GM12873 (cell line): Measurements from ENCODE around the gene TNIK.

Experiments
- TF ChIP-seq, protein P1 (sequence below): IDR thresholded peaks from 2 replicates; pipeline ENCODE4 v1.5.1; 2012; ENCODE audit warnings: low read depth, mild to moderate bottlenecking, moderate library complexity, low read length, control low read depth; ENCODE audit not compliant: insufficient read depth; ENCODE audit errors: missing control alignments

The TNIK gene

DNA sequence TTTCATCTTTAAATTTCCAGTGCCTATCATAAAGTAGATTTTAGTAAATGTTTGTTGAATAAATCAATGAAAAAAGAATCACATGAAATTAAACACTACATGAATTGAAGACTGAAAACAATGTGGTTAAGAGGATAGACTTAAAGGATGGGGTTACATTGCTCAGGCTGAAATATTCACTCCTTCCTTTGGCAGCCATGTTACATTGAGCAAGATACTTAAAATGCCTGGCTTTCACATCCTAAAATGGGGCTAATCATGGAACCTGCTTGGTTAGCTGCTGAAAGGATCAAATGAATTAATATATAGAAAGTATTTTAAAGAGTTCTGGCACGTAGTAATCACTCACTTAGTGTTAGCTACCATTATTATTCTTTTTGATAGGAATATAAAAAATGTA is 236.8 kb downstream of the TNIK start:
- TF ChIP-seq, protein P1, sequence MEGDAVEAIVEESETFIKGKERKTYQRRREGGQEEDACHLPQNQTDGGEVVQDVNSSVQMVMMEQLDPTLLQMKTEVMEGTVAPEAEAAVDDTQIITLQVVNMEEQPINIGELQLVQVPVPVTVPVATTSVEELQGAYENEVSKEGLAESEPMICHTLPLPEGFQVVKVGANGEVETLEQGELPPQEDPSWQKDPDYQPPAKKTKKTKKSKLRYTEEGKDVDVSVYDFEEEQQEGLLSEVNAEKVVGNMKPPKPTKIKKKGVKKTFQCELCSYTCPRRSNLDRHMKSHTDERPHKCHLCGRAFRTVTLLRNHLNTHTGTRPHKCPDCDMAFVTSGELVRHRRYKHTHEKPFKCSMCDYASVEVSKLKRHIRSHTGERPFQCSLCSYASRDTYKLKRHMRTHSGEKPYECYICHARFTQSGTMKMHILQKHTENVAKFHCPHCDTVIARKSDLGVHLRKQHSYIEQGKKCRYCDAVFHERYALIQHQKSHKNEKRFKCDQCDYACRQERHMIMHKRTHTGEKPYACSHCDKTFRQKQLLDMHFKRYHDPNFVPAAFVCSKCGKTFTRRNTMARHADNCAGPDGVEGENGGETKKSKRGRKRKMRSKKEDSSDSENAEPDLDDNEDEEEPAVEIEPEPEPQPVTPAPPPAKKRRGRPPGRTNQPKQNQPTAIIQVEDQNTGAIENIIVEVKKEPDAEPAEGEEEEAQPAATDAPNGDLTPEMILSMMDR, result no peak

DNA sequence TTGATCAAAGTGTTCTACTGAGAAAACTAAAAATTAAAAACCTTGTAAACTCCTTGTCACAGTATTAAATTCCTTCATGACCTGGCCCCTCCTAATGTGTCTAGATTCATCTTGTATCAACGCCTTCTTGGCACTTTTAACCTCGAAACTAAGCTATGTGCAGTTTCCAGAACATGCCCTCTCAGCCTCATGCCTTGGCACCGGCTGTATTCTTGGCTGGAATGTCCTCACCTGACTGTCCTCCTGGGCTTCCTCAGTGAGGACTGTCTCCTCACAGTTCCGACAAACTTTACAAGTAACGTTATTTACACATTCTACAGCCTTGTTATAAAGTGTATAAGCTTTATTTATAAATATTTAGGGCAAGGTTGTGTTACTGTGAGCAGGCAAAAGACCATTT is 237.2 kb downstream of the TNIK start:
- TF ChIP-seq, protein P1, result no peak

DNA sequence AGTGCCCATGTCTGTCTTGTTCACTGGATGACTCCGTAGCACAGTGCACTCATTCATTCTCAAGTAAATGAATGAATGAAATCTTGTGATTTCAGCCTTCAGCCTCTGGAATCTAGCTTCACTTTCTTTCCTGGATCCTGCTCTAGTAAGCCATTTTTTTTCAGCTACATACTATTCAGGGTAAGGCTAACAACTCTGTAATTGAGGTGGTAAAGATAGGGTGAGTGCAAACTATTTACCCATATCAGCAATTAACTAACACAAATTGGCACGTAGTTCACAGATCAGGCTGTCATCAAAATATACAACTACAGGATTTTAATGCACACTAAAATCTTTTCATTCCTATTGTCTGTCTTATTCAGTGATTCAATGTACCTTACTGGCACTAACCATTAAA is 238.6 kb downstream of the TNIK start:
- TF ChIP-seq, protein P1, result no peak

DNA sequence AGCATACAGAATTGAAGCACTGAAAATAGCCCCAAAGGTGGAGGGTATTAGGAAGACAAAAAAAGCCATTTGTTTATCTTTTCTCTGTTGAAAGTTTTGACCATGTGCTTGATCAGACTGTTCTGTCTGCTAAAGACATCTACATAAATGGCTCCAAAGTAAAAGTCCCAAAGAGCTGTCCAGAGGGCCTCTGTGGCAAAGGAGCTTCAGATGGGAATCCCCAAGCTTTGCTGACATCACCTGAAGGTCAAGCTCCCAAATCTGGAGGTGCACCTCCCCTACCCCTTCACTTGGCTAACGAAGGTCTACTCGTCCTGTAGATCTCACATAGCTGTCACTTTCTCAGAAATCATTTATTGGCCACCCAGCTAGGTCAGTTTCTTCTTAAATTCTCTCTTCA is 239.1 kb downstream of the TNIK start:
- TF ChIP-seq, protein P1, result no peak

DNA sequence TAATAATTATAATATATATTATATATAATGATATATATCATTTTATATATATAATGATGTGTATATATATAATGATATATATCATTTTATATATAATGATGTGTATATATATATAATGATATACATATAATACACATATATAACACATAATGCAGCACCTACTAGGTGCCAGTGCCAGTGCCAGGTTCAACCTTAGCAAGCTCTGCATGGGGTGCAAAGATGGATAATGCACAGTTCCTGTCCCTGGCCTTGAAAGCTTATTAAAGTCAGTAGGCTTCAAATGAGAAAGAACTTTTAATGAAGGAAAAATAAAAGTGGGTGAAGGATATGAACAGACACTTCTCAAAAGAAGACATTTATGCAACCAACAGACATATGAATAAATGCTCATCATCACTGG is 240.9 kb downstream of the TNIK start:
- TF ChIP-seq, protein P1, result no peak

DNA sequence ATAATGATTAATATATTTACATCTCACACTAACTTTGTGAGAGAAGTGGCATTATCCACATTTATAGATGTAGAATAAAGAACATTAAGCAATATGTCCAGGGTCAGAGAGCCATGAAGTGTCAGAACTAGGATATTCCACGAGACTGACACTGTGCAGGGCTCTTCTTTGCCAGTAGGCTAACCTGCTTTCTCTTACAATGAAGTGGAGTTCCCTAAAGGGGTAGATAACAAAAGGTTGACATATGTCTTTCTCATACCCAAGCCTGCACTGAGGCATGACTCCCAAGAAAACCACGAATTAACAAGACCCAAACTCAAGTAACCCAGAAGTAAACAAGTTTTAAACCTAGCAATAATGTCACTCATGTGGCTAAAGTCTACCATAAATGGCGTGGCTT is 242.1 kb downstream of the TNIK start:
- TF ChIP-seq, protein P1, result peak; percentile 6

DNA sequence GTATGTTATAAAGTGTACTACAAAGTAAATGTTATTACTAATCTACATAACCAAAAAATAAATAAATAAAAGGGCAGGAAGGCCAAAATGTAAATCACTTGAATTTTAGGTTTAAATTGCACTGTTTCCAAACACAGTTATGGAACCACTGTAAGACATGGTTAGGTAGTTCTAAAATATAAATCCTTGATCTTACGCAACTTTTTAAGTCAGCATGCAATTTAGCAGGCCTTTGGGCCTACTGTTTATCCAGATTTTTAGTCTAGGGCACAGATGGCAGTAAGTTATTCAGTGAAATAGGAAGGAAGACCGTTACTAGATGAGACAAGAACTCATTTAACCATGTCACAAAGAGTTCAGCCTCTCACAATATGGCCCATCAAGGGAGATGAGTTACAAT is 246.3 kb downstream of the TNIK start:
- TF ChIP-seq, protein P1, result no peak
